GM12878 (cell line): ENCODE data around the gene NUTM2F. TPM values are rescaled to one million over a fixed set of nuclear protein-coding genes. Genes with fewer than 3 reads are reported as not detected.

Experiments
- ATAC-seq: fragments of 200-7000 bp; cut with Tn5 transposase; 3 replicates; pipeline ENCODE4 v1.9.1; 2020; ENCODE audit warnings: mild to moderate bottlenecking, moderate library complexity
- BruUV-seq: library from RNA; stranded (reverse); fragments of 400-500 nt; replicated peaks from 2 replicates; lab custom pipeline; 2021; lab: Mats Ljungman, UMichigan
- CTCF ChIA-PET: fragments of 300-600 bp; sonication (Branson Sonifier 250); formaldehyde crosslinking; extraction: SDS; loops from one replicate; lab custom pipeline; 2021; ENCODE audit warnings: inconsistent platforms; lab: Yijun Ruan, JAX
- POLR2A ChIA-PET: fragments of 350-600 bp; formaldehyde crosslinking; extraction: SDS; loops from one replicate; lab custom pipeline; 2021; ENCODE audit warnings: inconsistent platforms; lab: Charles Lee
- RAD21 ChIA-PET: fragments of 300-600 bp; sonication (Branson Sonifier 250); formaldehyde crosslinking; loops from one replicate; lab custom pipeline; 2023; ENCODE audit warnings: antibody characterized with exemption; ENCODE audit not compliant: unreplicated experiment; lab: Charles Lee
- SMC1A ChIA-PET: fragments of 300-600 bp; sonication (Branson Sonifier 250); formaldehyde crosslinking; loops from one replicate; lab custom pipeline; 2023; ENCODE audit not compliant: unreplicated experiment, uncharacterized antibody; lab: Charles Lee
- DNase-seq: peaks from one replicate; pipeline ENCODE4 v3.0.0-alpha.2; 2011; ENCODE audit warnings: low read depth, low spot score
- FAIRE-seq: peaks from 3 replicates; lab custom pipeline; 2011; peaks lifted over from hg19 to GRCh38; lab: Jason Lieb, UNC
- H2AFZ ChIP-seq: 2 replicates; pipeline ENCODE4 v1.6.0; 2011; ENCODE audit warnings: low read depth, low read length, control low read depth; ENCODE audit not compliant: control insufficient read depth
- H3K27ac ChIP-seq: 2 replicates; pipeline ENCODE4 v1.5.1; 2011; ENCODE audit warnings: control low read depth; ENCODE audit not compliant: control insufficient read depth, insufficient read depth
- H3K27me3 ChIP-seq, 2 experiments: replicated peaks in 1 of 2; 2 replicates each; pipeline versions ENCODE4 v1.6.0 to v1.6.1; 2011; ENCODE audit warnings: low read length in 1 of 2; ENCODE audit not compliant: control insufficient read depth in 2 of 2, insufficient read depth in 2 of 2
- H3K36me3 ChIP-seq, 2 experiments: 2 replicates each; pipeline ENCODE4 v1.5.1; 2011; ENCODE audit warnings: low read length in 1 of 2; ENCODE audit not compliant: control insufficient read depth in 2 of 2, insufficient read depth in 2 of 2
- H3K4me1 ChIP-seq: 2 replicates; pipeline ENCODE4 v1.6.1; 2011; ENCODE audit warnings: mild to moderate bottlenecking, low read length, moderate library complexity, mixed read lengths; ENCODE audit not compliant: control insufficient read depth, insufficient read depth
- H3K4me2 ChIP-seq: 2 replicates; pipeline ENCODE4 v1.6.0; 2011; ENCODE audit warnings: control low read depth; ENCODE audit not compliant: control insufficient read depth, insufficient read depth
- H3K4me3 ChIP-seq: fragments of 200-600 bp; sonication (generic); 2 replicates; pipeline ENCODE4 v1.5.1; 2016
- H3K79me2 ChIP-seq: 2 replicates; pipeline ENCODE4 v1.6.0; 2011; ENCODE audit warnings: low read length; ENCODE audit not compliant: control insufficient read depth, insufficient read depth
- H3K9ac ChIP-seq: 2 replicates; pipeline ENCODE4 v1.8.0; 2011; ENCODE audit warnings: low read length, control low read depth, mixed read lengths; ENCODE audit not compliant: control insufficient read depth, insufficient read depth
- H3K9me3 ChIP-seq: replicated peaks from 3 replicates; pipeline ENCODE4 v1.5.1; 2011; ENCODE audit warnings: mild to moderate bottlenecking, low read length; ENCODE audit not compliant: control insufficient read depth, insufficient read depth
- H4K20me1 ChIP-seq: 2 replicates; pipeline ENCODE4 v1.6.0; 2011; ENCODE audit not compliant: control insufficient read depth, insufficient read depth
- DPF2 ChIP-seq: fragments of 450-650 bp; IDR thresholded peaks from 2 replicates; pipeline ENCODE4 v1.6.1; 2017; ENCODE audit warnings: mild to moderate bottlenecking
- FOXK2 ChIP-seq: fragments of 450-650 bp; IDR thresholded peaks from 2 replicates; pipeline ENCODE4 v1.6.1; 2017; ENCODE audit warnings: mild to moderate bottlenecking, moderate library complexity
- MEF2A ChIP-seq: IDR thresholded peaks from 2 replicates; pipeline ENCODE4 v1.6.1; 2011; ENCODE audit warnings: low read depth, mild to moderate bottlenecking, low read length, moderate library complexity; ENCODE audit not compliant: insufficient read depth
- RAD51 ChIP-seq: fragments of 450-650 bp; IDR thresholded peaks from 2 replicates; pipeline ENCODE4 v1.6.1; 2016; ENCODE audit warnings: moderate library complexity, mild to moderate bottlenecking, inconsistent platforms
- RFX5 ChIP-seq: IDR thresholded peaks from 2 replicates; pipeline ENCODE4 v1.6.1; 2011; ENCODE audit warnings: low read depth, low read length, improper control_type of control experiment
- STAT1 ChIP-seq: fragments of 450-650 bp; conservative IDR thresholded peaks from 2 replicates; pipeline ENCODE4 v1.6.1; 2014; ENCODE audit warnings: antibody characterized with exemption, mild to moderate bottlenecking
- YY1 ChIP-seq: IDR thresholded peaks from 2 replicates; pipeline ENCODE4 v1.6.1; 2011; ENCODE audit warnings: low read depth, mild to moderate bottlenecking, low read length
- WGBS: methylation state at CpG from one replicate; pipeline ENCODE4 v1.1.6; 2016; ENCODE audit warnings: low lambda C conversion rate; ENCODE audit not compliant: insufficient replicate concordance, insufficient coverage; ENCODE audit errors: missing lambda C conversion rate; 5-methylcytosine and 5-hydroxymethylcytosine counted together
- in situ Hi-C: fragments of 300-500 bp; cut with MboI; formaldehyde crosslinking; loops from 9 replicates; pipeline ENCODE4 v1.14.3; 2018; ENCODE audit warnings: mixed read lengths
- intact Hi-C: fragments of 100-400 bp; cut with micrococcal nuclease; formaldehyde crosslinking; loops from one replicate; pipeline ENCODE4 v1.14.2; 2022; ENCODE audit not compliant: unreplicated experiment
- polyA plus RNA-seq, 11 experiments: library from polyadenylated mRNA; depleted of rRNA in 4 of 11; unstranded in 6 of 11; stranded (reverse) in 5 of 11; fragments of >200 nt; fragmentation: Nextera tagmentation in 4 of 11; fragmentation: Illumina TruSeq in 1 of 11; extraction: Ambion mirVana in 4 of 11; extraction: Trizol in 1 of 11; gene quantifications; 1 replicate in 1 of 11; 2 replicates in 10 of 11; pipeline versions ENCODE4 v1.2.1 to v1.2.3, GENCODE V29; 2011 to 2016; ENCODE audit warnings: inconsistent platforms in 2 of 11, missing spikeins in 2 of 11, low read depth in 1 of 11
- total RNA-seq, 4 experiments: library from RNA; depleted of rRNA in 3 of 4; stranded (reverse); fragments of >200 nt in 3 of 4; fragmentation: Illumina TruSeq in 1 of 4; extraction: Trizol in 1 of 4; gene quantifications; 2 replicates each; pipeline versions ENCODE4 v1.2.1 to v1.2.3, GENCODE V29; 2013 to 2021
- TF ChIP-seq, protein P1 (sequence below): fragments of 450-650 bp; IDR thresholded peaks from 2 replicates; pipeline ENCODE4 v1.6.1; 2017; ENCODE audit warnings: borderline replicate concordance

Gene NUTM2F
- total and polyA plus RNA-seq, 10 of the 15 experiments (the other 5 are each of a cell fraction or from before 2014, with no cell fraction given): not detected

GRCh38 chr9:94287877-94288513 is 40.4 kb downstream of the NUTM2F start:
- Histone ChIP-seq H3K79me2 (no peaks in the 10 kb centered on the region), H3K9me3 (no peaks in the 10 kb centered on the region), H3K27ac (no peak overlapping the region), H3K9ac (no peak overlapping the region), H3K4me2 (no peak overlapping the region), H4K20me1 (no peaks in the 10 kb centered on the region), H3K4me1 (no peaks in the 10 kb centered on the region), H3K36me3 (peaks cover 0 to 10% of the 10 kb centered on the region in 2 experiments; a peak in 3 of 4 replicates), H2AFZ (no peak overlapping the region), H3K4me3 (no peak overlapping the region), H3K27me3 (no peaks in the 10 kb centered on the region)
- BruUV-seq: no TSS peak
- POLR2A ChIA-PET: no interaction called here
- ATAC-seq (no peak), DNase-seq (no peak), FAIRE-seq (no peak)
- intact Hi-C loops (no loop called here), in situ Hi-C loops (no loop called here)
- TF ChIP-seq RFX5 (no peak), DPF2 (no peak), RAD51 (no peak), STAT1 (no peak), FOXK2 (no peak), YY1 (no peak), MEF2A (no peak)
- TF ChIP-seq, protein P1, sequence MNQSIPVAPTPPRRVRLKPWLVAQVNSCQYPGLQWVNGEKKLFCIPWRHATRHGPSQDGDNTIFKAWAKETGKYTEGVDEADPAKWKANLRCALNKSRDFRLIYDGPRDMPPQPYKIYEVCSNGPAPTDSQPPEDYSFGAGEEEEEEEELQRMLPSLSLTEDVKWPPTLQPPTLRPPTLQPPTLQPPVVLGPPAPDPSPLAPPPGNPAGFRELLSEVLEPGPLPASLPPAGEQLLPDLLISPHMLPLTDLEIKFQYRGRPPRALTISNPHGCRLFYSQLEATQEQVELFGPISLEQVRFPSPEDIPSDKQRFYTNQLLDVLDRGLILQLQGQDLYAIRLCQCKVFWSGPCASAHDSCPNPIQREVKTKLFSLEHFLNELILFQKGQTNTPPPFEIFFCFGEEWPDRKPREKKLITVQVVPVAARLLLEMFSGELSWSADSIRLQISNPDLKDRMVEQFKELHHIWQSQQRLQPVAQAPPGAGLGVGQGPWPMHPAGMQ: no peak
- CTCF ChIA-PET: no interaction called here
- 91% methylated on average over 7 of the region's 7 CpGs for WGBS
- RAD21 ChIA-PET: no interaction called here
- SMC1A ChIA-PET: no interaction called here
